Activated CD4-positive, alpha-beta T cell treated with anti-CD3 and anti-CD28 coated beads, Interleukin-2, Interleukin-4, amounts not matched to agents 100 ng/mL and 50 ng/mL, durations not matched to agents 16 hours and 8 hours (primary cell): ENCODE results near the gene ATRAID.
"Not testable (repeated sequence)": the region's sequence is repeated elsewhere in the genome, so short reads cannot be mapped to it uniquely, and the experiment has no call there.

Experiments used
- DNase-seq: peaks from one replicate; pipeline ENCODE4 v3.0.0-alpha.2; 2020; ENCODE audit warnings: low spot score

ATRAID gene, protein sequence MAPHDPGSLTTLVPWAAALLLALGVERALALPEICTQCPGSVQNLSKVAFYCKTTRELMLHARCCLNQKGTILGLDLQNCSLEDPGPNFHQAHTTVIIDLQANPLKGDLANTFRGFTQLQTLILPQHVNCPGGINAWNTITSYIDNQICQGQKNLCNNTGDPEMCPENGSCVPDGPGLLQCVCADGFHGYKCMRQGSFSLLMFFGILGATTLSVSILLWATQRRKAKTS

GRCh38 chr2:27211943-27212625 lies at the start of gene ATRAID, which contains the start of gene SLC5A6:
TSS of gene ATRAID (plus strand) at chr2:27212041. CDS start at chr2:27212369, 328 bp downstream.
TSS of gene SLC5A6 (minus strand) at chr2:27212268. CDS start at chr2:27207650, 4,618 bp downstream.
- peak; percentile 88 for DNase-seq

DNA sequence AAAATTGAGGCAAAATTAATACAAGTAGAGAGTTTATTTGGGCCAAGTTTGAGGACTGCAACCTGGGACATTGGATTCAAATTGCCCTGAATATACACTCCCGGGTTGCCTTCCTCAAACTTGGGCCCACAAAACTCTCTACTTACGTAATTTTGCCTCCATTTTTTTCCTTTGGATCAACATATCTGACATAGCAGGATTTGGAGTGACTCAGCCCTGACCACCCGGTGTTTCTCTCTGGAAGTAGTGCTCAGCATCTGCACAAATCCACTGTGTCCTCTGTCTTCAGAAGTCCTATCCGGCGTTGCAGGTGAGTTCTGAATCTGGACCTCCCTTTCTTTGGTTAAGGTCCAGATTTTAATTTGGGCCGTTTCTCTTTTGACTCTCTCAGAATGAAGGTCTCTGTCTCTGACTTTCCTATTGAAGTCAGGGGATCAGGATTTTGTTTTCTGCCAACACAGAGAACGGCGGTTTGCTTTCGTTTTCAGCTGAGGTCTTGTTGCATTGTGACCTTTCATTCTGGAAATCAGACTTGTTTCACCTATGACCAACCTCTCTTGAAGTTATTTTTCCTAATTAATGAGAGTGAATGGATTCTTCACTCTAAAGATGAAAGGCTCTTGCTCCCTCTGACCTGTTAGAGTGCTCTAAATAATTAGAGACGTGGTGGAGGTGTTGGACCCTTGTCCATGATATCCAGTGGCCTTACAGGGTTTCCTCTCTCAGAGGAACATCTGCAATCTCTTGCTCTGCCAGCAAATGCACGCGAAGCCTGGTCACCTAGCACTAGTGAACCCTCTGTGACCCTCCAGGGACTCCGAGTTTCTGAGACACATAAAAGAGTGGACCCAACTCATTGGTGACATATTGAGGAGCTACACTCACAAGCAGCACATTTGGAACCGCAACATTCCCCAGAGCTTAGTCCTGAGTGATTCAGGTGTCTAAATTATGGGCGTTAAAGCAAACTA lies 49.4 kb upstream of the ATRAID start:
- DNase-seq, result no peak

GRCh38 chr2:27164960-27165763 lies 46.7 kb upstream of the ATRAID start:
- DNase-seq, result no peak

DNA sequence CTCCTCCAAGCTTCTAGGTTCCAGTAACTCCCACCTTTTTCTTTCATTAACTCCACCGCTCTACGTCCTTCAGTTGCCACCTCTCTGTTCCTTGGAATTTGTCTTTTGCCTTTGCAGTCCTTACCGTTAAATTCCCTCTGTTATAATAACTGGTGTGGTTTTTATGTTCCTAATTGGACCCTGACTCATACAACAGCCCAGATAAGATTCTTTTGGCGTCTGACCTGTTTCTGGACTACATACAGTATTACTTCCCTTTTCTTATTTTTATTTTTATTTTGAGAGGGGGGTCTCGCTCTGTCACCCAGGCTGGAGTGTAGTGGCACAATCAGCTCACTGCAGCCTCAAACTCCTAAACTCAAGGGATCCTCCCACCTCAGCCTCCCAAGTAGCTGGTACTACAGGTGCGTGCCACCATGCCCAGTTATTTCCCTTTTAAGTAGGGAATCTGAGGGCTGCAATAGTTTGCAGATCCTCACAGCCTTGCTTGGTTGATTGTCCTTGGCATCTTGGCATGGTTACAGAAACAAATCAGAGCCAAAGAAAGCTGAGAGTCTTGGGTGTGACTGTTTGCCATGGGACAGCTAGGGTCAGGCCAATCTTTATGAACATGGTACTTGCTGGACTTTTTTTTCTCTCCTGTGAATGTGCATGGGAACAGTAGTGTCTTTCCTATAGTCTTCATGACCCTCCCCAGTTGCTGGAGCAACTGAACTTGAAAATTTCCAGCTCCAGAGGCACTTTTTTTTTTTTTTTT lies 41.1 kb upstream of the ATRAID start:
- no peak for DNase-seq

DNA sequence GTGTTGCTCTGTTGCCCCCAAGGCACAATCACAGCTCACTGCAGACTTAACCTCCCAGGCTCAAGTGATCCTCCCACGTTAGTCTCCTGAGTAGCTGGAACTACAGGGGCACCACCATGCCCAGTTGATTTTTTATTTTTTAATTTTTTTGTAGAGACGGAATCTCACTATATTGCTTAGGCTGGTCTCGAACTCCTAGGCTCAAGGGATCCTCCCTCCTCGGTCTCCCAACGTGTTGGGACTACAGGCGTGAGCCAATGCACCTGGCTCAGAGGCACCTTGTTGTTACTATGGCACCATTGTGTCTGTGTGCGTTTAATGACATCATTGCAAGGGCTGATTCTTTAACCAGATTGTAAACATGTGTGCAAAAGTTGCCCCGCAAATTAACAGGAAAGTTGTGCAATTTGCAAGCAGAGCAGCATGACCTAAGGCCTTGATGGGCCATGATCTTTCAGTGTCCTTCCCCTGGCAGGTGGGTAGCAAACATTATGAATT lies 40.4 kb upstream of the ATRAID start:
- DNase-seq, result no peak

DNA sequence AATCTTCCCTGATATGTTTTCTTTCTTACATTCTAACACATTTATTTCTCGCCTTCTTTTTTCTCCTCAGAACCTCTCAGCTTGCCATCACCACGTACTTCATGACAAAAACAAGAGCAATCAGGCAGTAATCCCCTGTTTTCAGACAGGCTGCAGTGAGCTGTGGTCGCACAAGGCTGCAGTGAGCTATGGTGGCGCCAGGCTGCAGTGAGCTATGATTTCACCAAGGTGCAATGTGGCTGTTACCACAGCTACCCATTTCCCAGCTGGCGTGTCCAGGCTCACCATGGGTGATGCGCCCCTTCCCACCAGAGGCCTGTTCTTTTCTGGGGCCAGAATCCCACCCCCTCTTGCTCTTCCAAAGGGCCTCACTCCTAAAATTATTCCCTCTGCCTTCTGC lies 37.2 kb upstream of the ATRAID start:
- DNase-seq, result no peak

- no peak for DNase-seq
Observed at GRCh38 chr2:27175330-27175729, 36.5 kb upstream of the ATRAID start.

DNA sequence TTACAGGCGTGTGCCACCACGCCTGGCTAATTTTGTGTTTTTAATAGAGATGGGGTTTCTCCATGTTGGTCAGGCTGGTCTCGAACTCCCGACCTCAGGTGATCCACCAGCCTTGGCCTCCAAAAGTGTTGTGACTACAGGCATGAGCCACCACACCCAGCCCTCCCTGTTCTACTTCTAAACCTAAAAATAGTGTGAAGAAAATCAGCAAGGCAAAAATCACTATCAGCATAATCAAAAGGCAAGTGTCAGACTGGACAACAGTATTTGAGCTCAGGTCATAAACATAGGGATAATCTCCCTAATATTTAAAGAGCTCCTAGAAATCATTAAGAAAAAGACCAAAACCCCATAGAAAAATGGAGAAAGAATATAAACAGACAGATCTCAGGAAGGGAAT lies 36.1 kb upstream of the ATRAID start:
- not testable (repeated sequence) for DNase-seq

DNA sequence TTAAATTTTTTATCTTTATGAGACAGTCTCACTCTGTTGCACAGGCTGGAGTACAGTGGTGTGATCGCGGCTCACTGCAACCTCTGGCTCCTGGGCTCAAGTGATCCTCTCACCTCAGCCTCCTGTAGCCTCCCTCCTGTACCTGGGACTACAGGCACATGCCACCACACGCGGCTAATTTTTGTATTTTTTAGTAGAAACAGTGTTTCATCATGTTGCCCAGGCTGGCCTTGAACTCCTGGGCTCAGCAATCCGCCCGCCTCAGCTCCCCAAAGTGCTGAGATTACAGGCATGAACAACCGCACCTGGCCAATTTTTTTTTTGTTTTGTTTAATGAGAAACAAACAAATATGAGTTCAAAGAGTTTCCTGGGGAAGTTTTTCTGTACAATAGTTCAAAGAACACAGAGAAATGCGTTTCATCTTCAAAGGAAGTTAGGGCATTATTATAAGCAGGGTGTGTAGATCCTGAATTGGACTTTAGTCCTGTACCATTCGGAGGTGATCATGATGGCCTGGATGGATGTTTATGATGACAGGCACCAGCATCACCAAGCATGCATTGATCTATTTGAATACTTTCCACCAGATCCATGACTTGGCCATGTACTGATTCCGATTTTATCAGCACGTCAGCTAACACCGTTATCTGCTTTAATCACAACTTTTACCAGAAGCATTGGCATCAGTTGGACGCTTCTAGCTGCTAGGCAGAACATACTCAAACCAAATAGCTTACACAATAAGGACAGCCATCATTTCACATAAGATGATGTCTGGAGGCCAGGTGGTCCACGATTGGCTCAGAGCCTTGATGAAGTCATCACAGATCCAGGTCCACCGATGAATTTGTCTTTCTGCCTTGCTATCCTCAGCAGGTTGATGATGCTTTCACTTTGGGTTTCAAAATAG lies 34.1 kb upstream of the ATRAID start:
- DNase-seq, result no peak

DNA sequence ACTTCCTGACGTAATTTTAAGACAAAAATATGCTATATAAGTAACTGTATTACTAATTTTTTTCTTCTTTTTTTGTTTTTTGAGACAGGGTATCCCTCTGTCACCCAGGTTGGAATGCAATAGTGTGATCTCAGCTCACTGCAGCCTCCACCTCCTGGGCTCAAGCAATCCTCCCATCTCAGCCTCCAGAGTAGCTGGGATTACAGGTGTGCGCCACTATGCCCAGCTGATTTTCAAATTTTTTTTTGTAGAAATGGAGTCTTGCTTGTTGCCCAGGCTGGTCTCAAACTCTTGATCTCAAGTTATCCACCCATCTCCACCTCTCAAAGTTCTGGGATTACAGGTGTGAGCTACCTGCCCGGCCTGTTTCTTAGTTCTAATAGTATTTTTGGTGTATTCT lies 33.4 kb upstream of the ATRAID start:
- no peak for DNase-seq

DNA sequence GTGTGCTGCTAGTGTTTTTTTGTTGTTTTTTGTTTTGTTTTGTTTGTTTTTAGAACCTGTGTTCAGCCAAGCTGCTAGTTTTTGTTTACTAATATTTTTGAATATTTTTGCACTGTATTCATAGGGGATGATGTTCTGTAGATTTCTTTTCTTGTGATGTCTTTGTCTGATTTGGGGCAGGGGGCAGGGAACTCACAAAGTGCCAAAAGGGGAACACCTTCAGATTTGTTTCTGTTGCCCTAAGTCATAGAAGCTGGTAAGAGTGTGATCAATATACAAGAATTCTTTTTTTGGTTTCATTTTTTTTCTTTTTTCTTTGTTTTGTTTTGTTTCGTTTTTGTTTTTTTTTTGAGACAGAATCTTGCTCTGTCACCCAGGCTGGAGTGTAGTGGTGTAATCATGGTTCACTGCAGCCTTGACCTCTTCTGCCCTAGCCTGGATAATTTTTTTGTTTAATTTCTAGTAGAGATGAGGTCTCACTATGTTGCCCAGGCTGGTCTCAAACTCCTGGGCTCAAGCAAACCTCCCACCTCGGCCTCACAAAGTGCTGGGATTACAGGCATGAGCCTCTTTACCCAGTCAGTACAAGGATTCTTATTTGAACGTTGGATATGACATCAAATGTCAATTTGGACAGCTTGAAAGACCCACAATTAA lies 32.4 kb upstream of the ATRAID start:
- no peak for DNase-seq

- DNase-seq, result no peak
Observed at GRCh38 chr2:27182346-27182745, 29.5 kb upstream of the ATRAID start.

DNA sequence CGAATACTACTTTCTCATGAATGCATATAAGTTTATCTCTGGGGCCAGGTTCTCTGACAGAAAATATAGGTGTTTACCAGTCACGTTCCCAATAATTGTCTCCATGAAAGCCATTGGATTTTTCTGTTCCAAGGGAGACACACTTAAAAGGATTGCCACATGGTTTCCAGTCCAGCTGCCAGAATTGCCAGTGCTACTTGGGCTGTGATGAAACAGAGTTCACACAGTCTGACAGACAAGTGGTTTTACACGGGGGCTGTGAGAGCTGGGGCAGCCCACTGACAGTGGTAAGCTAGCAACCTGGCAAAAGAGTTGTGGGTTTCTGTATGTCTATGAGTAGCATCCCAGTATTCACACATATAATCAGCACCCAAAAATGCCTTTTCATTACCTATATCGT lies 27.7 kb upstream of the ATRAID start:
- DNase-seq, result no peak

GRCh38 chr2:27185331-27186026 lies 26.4 kb upstream of the ATRAID start:
- DNase-seq, result no peak

DNA sequence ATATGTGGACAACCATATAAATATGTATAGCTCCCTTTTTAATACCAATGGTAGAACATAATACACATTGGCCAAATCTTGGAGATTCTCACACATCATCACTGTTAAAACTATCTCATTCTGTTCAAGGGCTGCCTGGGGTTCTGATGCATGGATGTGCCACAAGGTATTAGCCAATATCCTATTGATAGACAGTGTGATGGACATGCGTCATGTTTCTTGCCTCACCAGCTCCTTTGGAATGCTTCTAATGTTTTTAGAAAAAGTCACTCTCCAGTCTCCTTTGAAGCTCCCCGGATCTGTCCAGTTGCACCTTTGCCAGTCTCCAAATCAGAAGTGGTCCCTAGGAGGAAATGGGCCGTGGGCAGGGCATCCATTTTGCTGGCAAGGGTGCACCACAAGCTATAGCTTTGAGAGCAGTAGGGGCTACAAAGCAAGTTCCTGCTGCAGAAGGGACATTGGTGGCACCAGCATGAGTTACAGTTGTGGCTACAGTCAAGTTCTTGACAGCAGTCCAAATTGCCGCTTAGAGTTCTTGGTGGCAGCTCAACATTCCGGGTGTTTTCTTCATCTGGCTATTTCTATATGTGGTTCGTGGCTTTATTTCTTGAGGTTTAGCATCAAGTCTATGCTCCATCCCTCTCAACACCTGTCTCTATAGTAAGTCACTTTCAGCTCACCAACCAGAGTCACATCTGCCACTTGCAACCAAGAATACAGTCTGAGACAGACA lies 25.1 kb upstream of the ATRAID start:
- DNase-seq, result no peak

GRCh38 chr2:27189989-27190388 lies 21.9 kb upstream of the ATRAID start:
- no peak for DNase-seq

DNA sequence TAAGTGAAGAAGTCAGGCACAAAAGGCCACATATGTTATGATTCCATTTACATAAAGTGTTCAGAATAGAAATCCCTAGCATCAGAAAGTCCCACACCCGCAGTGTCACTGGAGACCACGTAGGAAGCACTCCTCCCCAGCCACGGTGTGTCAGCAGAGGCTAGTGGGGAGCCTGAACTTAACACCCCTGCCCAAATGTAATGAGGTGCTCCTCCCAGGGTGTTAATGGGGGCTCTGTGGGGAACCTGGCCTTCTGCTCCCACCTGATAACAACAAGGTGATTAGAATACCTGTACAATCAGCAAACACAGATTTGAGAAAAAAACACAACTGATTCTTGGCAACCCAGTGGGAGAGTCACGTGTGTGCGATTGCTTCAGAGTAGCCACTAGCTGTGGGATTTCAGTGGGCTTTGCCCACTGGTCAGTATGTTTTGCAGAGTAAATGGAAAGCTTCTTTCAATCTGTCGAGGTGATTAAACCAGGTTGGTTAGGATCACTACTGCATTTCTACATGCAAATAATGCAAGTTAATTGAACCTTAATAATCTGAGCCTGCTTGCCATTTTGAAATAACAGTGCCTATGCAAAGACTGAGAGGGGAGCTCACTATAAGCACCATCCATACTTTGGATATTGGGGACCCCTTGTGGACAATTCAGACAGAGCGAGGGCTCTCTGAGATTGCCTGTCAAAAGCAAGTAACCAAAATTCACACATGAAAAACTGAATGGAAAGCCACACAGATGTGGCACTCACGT lies 20.6 kb upstream of the ATRAID start:
- DNase-seq, result peak; percentile 48
